ENCODE data around the gene LRMDA.

GRCh38 chr10:76192694-76193320, 761.4 kb downstream of the LRMDA start:
- TF ChIP-seq, protein P1, sequence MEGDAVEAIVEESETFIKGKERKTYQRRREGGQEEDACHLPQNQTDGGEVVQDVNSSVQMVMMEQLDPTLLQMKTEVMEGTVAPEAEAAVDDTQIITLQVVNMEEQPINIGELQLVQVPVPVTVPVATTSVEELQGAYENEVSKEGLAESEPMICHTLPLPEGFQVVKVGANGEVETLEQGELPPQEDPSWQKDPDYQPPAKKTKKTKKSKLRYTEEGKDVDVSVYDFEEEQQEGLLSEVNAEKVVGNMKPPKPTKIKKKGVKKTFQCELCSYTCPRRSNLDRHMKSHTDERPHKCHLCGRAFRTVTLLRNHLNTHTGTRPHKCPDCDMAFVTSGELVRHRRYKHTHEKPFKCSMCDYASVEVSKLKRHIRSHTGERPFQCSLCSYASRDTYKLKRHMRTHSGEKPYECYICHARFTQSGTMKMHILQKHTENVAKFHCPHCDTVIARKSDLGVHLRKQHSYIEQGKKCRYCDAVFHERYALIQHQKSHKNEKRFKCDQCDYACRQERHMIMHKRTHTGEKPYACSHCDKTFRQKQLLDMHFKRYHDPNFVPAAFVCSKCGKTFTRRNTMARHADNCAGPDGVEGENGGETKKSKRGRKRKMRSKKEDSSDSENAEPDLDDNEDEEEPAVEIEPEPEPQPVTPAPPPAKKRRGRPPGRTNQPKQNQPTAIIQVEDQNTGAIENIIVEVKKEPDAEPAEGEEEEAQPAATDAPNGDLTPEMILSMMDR (conservative IDR thresholded peaks at IDR 0.05; ENCODE audit: low read depth, low read length): no peak
- no peak for TF ChIP-seq EZH2 (IDR thresholded peaks at IDR 0.05; ENCODE audit: borderline replicate concordance, low read depth, low read length, poor library complexity, severe bottlenecking)
